ENCODE results near the gene CD58.
A peak's percentile ranks its signal among the peaks of the same experiment; 100 is the strongest.
"Not testable (repeated sequence)": the region's sequence is repeated elsewhere in the genome, so short reads cannot be mapped to it uniquely, and the experiment has no call there.

Gene CD58

GRCh38 chr1:116570358-116571214, at the start of gene CD58:
Gene CD58 (minus strand): TSS chr1:116571026. CDS start chr1:116570972, 54 bp downstream.
- DNase-seq (ENCODE audit: low spot score): peak; percentile 82

DNA sequence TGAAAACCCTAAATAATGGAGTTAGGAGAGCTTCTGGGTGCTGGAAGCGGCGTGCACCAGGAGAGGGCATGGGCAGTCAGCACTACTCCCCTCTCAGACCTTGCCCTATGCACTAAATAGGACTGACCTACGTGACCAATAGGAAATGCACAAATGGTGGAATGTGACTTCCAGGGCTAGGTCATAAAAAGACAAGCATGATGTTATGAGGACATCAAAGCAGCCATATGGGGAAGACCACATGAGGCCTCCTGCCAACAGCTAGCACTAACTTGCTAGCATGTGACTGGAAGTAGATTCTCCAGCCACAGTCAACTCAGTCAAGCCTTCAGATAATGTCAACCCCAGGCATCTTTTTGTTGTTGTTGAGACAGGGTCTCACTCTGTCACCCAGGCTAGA, 49.6 kb upstream of the CD58 start:
- not testable (repeated sequence) for DNase-seq (ENCODE audit: low spot score)

DNA sequence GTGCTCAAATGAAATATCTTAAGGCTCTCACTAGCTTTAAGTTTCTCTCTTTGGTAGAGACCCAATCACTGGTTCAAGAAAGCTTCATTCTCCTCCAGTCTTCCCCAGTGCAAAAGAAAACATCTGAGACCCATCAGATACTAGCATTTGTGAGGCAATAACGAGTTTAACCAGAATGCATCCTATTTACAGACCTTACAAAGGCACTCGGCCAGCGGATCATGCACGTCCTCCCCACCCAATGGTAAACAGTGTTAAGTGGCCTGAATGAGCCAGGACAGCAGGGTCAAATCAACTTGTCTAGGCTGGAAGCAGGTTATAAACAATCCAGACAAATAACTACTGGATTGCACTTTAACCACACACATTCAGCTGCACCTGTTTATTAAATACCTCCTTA, 48.3 kb upstream of the CD58 start:
- DNase-seq (ENCODE audit: low spot score): not testable (repeated sequence)

GRCh38 chr1:116617808-116618207, 47.0 kb upstream of the CD58 start:
- DNase-seq (ENCODE audit: low spot score): not testable (repeated sequence)

GRCh38 chr1:116613825-116614224, 43.0 kb upstream of the CD58 start:
- not testable (repeated sequence) for DNase-seq (ENCODE audit: low spot score)

DNA sequence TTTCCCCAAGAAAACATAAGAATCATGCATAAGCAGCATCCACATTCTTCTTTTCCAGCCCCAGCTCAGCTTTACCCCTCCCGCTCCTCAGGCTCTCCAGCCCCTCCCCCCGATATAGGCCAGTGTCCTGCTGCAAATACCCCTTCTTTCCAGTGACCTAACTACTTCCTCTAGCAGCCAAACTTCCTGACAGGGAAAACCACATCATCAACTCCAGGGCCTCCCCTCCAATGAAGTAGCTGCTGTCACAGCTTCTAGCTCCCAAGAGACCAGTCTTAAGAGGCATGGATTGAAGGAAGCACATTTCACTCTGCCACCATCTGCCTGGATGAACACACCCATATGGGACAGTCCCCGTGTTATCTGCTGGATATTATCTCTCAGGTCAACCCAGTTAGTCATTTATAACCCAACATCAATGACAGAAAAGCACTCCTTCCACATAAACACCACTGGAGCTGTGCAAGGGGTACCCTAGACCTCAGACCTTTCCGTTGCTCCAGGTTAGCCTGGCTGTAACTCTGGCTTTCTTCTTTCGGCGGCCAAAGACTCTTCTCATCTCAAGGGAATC, 39.1 kb upstream of the CD58 start:
- not testable (repeated sequence) for DNase-seq (ENCODE audit: low spot score)

- not testable (repeated sequence) for DNase-seq (ENCODE audit: low spot score)
Measured at GRCh38 chr1:116608841-116609240, 38.0 kb upstream of the CD58 start.

- DNase-seq (ENCODE audit: low spot score): not testable (repeated sequence)
Measured at GRCh38 chr1:116608151-116608550, 37.3 kb upstream of the CD58 start.

- not testable (repeated sequence) for DNase-seq (ENCODE audit: low spot score)
Measured at GRCh38 chr1:116607463-116607862, 36.6 kb upstream of the CD58 start.

GRCh38 chr1:116606067-116606466, 35.2 kb upstream of the CD58 start:
- not testable (repeated sequence) for DNase-seq (ENCODE audit: low spot score)

DNA sequence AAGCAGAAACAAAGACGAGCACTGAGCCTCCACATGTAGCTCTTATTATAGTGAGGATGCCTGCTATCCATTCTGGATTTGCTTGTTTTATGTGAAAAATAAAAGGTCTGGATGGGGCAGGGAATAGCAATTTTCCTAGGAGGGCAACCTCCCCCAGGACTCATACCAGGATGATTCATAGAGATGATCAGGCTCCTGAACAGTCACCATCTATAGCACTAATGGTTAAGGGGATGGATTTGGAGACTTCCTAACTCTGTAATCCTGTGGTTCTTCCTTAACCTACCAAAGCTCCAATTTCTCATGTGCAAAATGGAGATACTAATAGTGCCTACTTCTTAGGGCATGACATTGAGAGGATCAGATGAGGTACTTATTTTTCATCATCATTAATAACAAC, 34.5 kb upstream of the CD58 start:
- no peak for DNase-seq (ENCODE audit: low spot score)

DNA sequence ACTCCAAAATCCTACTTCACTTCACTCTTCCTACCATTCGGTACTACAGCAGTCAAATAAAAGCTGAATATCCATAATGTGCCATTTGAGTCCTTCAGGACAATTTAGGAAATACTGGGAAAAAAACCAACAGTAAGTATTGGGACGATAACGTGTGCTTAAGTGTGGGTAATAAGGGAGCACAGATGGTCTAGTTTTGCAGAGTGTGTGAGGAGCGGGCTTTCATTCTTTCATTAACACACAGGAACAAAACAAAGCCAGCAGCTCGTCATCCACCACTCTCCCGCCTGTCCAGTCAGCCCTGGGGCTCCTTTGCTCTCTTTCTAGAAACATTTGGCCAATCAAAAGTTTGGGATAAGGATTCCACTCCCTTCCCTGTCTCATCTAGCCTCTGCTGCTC, 33.6 kb upstream of the CD58 start:
- DNase-seq (ENCODE audit: low spot score): not testable (repeated sequence)

DNA sequence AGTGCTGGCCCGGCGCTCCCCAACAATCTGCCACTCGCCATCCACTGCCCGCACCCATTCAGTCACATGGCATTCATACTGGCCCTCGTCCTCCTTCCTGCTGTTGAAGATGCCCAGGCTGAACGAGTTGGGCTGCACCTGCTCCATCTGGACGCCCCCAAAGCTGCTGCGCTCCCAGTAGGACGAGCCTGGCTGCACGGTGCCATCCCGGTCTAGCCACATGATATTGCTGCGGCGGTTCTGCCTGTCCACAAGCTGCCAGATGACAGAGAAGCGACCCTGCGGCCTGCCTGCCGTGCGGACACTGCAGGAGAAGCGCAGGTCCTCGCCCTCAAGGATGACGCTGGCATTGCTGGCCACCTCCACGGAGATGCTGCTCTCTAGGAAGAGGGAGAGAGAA, 32.8 kb upstream of the CD58 start:
- DNase-seq (ENCODE audit: low spot score): not testable (repeated sequence)

DNA sequence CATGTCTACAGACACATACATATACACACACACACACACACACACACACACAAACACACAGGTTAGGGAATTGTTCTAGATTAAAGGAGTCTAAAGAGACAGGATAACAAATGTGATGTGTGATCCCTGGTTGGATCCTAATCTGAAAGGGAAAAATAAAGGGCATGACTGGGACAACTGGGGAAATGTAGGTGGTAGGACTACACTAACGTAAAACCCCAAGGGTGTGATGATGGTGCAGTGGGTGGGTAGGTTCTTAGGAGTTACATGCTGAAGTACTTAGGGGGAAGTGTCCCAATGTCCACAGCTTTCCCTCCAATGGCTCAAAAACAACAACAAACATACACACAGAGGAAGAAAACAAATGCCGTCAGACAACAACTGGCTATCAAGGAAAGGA, 28.5 kb upstream of the CD58 start:
- DNase-seq (ENCODE audit: low spot score): not testable (repeated sequence)

DNA sequence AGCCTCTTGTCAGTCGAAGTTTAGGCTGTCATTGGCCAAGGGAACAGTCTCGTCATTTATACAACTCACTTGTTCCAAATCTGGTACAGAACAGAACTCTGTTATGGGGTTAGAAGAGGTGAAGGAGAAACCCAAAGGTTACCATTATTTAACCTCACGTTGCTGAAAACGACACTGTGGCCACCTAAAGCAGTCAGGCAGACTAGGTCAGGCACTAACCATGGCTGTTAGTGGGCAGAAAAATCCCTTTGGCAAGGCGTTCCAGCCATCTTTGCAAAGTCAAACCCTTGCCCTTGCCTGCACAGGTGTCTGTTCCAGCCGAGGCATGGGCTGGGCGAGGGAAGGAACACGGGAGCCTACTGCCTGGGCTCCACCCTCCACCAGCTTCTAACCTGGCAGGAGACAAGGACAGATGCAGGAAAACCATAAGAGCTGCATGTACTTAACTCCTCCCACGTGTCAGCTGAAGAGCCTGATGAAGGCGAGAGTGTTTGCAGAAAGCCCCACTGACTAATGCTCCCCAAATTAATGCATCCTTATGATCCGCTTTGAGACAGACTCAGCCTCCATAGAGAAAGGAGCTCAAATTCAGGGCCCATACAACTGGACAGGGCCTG, 27.7 kb upstream of the CD58 start:
- DNase-seq (ENCODE audit: low spot score): not testable (repeated sequence)

DNA sequence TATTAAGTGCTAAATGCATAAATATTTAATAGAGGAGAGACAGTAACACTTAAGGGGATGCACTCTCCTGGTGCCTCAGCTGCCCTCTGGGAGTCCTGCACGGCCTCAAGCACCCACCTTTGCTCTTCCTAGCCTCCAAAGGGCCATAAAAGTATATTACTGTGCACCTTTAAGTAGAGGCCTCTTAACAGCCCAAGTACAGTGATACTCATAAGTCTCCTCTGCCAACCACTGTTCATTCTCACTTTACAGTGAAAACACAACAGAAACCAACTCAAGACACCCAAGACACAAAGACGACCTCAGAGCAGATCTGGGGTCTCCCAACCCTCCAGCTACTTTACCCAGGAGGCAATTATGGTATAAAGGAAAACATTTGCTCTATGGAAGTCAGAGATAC, 26.6 kb upstream of the CD58 start:
- DNase-seq (ENCODE audit: low spot score): not testable (repeated sequence)

DNA sequence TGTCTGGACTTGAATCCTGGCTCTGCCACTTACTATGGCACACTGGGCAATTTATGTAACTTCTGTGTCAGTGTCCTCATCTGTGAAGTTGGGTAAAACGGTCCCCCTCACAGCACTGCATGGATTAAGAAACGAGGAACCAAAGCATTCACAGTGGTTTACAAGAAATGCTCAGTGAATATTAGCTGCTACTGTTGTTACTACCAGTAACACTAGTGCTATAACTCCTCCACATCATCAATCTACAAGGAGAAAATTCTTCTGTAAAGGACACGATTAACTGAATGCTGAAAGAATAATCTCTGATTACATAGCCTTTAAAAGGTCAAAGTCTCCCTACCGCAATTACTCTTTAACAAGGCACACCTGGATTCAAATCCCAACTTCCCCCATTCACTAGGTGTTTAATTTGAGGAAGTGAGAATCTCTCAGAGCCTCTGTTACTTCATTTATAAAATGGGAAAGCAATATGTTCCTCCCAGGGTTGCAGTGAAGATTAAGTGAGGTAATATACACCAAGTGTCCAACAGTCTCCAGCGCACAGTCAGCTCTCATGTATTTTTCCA, 26.0 kb upstream of the CD58 start:
- DNase-seq (ENCODE audit: low spot score): not testable (repeated sequence)

- not testable (repeated sequence) for DNase-seq (ENCODE audit: low spot score)
Measured at GRCh38 chr1:116595946-116596741, 25.3 kb upstream of the CD58 start.

- DNase-seq (ENCODE audit: low spot score): not testable (repeated sequence)
Measured at GRCh38 chr1:116595065-116595840, 24.4 kb upstream of the CD58 start.

DNA sequence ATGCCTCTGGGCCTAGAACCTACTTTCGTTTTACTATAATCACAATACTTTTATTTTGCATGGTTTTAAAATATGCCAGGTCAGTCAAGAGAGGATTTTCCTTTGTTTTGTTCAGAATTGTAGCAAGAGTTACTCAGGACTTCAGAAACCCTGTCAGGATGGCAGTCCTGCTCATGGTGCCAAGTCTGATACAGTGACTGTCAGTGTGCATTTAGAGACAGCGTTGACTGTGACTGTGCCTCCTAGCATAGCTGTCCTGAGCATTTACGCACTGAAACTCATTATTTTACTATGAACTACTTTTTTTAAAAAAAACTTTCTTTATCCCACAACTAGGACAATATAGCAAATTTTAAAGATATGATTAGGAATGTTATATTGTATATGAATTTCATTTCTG, 23.2 kb upstream of the CD58 start:
- not testable (repeated sequence) for DNase-seq (ENCODE audit: low spot score)

GRCh38 chr1:116593401-116593800, 22.6 kb upstream of the CD58 start:
- not testable (repeated sequence) for DNase-seq (ENCODE audit: low spot score)
